Astrocyte (in vitro differentiated cells and primary cell): ENCODE measurements around the gene RNF26. TPM values are rescaled to one million over a fixed set of nuclear protein-coding genes. Genes with fewer than 3 reads are reported as not detected.
A peak's percentile ranks its signal among the peaks of the same experiment; 100 is the strongest.

Experiments
- DNase-seq: peaks from one replicate; pipeline ENCODE4 v3.0.0-alpha.2; 2010; ENCODE audit warnings: low read depth
- FAIRE-seq: peaks from 2 replicates; lab custom pipeline; 2011; peaks lifted over from hg19 to GRCh38; lab: Jason Lieb, UNC
- H2AFZ ChIP-seq: 2 replicates; pipeline ENCODE4 v1.6.0; 2012; ENCODE audit warnings: low read depth, low read length, inconsistent platforms
- H3K27ac ChIP-seq: 2 replicates; pipeline ENCODE4 v1.5.1; 2011; ENCODE audit warnings: low read depth, low read length, inconsistent platforms
- H3K27me3 ChIP-seq: 2 replicates; pipeline ENCODE4 v1.6.0; 2011; ENCODE audit warnings: low read length, inconsistent platforms; ENCODE audit not compliant: insufficient read depth
- H3K36me3 ChIP-seq: 2 replicates; pipeline ENCODE4 v1.5.1; 2011; ENCODE audit warnings: low read length, inconsistent platforms; ENCODE audit not compliant: insufficient read depth
- H3K4me1 ChIP-seq: 2 replicates; pipeline ENCODE4 v1.5.1; 2011; ENCODE audit warnings: low read length, inconsistent platforms; ENCODE audit not compliant: insufficient read depth
- H3K4me2 ChIP-seq: 2 replicates; pipeline ENCODE4 v1.6.0; 2012; ENCODE audit warnings: low read length, inconsistent platforms
- H3K4me3 ChIP-seq: 2 replicates; pipeline ENCODE4 v1.5.1; 2011; ENCODE audit warnings: low read depth, mild to moderate bottlenecking, low read length, inconsistent platforms; ENCODE audit not compliant: insufficient read depth
- H3K79me2 ChIP-seq: 2 replicates; pipeline ENCODE4 v1.6.0; 2012; ENCODE audit warnings: mild to moderate bottlenecking, low read length, inconsistent platforms; ENCODE audit not compliant: insufficient read depth
- H3K9ac ChIP-seq: 2 replicates; pipeline ENCODE4 v1.6.0; 2012; ENCODE audit warnings: mild to moderate bottlenecking, low read length, inconsistent platforms
- H3K9me3 ChIP-seq: 2 replicates; pipeline ENCODE4 v1.5.1; 2012; ENCODE audit warnings: low read depth, mild to moderate bottlenecking, low read length, inconsistent platforms; ENCODE audit not compliant: insufficient read depth
- H4K20me1 ChIP-seq: 2 replicates; pipeline ENCODE4 v1.6.0; 2012; ENCODE audit warnings: low read length, inconsistent platforms; ENCODE audit not compliant: insufficient read depth
- H3K27ac Mint-ChIP-seq: one replicate; pipeline ENCODE4 v1.8.0; 2021; ENCODE audit warnings: mild to moderate bottlenecking, mixed read lengths; ENCODE audit not compliant: unreplicated experiment
- H3K27me3 Mint-ChIP-seq: one replicate; pipeline ENCODE4 v1.8.0; 2021; ENCODE audit warnings: low read depth, mixed read lengths; ENCODE audit not compliant: unreplicated experiment
- H3K36me3 Mint-ChIP-seq: one replicate; pipeline ENCODE4 v1.8.0; 2021; ENCODE audit warnings: low read depth, mixed read lengths; ENCODE audit not compliant: unreplicated experiment
- H3K4me1 Mint-ChIP-seq: one replicate; pipeline ENCODE4 v1.8.0; 2021; ENCODE audit warnings: low read depth, mixed read lengths; ENCODE audit not compliant: unreplicated experiment
- H3K4me3 Mint-ChIP-seq: one replicate; pipeline ENCODE4 v1.8.0; 2021; ENCODE audit warnings: mild to moderate bottlenecking, moderate library complexity, mixed read lengths; ENCODE audit not compliant: unreplicated experiment
- H3K9me3 Mint-ChIP-seq: one replicate; pipeline ENCODE4 v1.8.0; 2021; ENCODE audit warnings: mild to moderate bottlenecking, mixed read lengths; ENCODE audit not compliant: unreplicated experiment
- CTCF ChIP-seq: IDR thresholded peaks from 2 replicates; pipeline ENCODE4 v1.5.1; 2011; ENCODE audit warnings: low read depth, mild to moderate bottlenecking, inconsistent platforms, low read length, moderate library complexity; ENCODE audit not compliant: insufficient read depth
- EZH2 ChIP-seq: IDR thresholded peaks from 2 replicates; pipeline ENCODE4 v1.6.1; 2012; ENCODE audit warnings: mild to moderate bottlenecking, low read length, inconsistent platforms; ENCODE audit not compliant: insufficient read depth
- total RNA-seq: library from RNA; stranded (reverse); gene quantifications from 2 replicates; pipeline ENCODE4 v1.2.1, GENCODE V29; 2021

Gene RNF26
- total RNA-seq, 1 donor from 2014 or later = 31.8 TPM

GRCh38 chr11:119335091-119335654, 846 bp downstream of the RNF26 start:
- Mint-ChIP-seq H3K4me3 (peak overlapping the region; percentile 100), H3K36me3 (peaks cover 4% of the 10 kb centered on the region), H3K4me1 (peaks cover 15% of the 10 kb centered on the region), H3K27me3 (peaks cover 2% of the 10 kb centered on the region), H3K27ac (peak overlapping the region; percentile 99), H3K9me3 (no peaks in the 10 kb centered on the region)
- peaks cover 9% of the 10 kb centered on the region for H4K20me1 ChIP-seq
- DNase-seq = no peak
- H3K4me1 ChIP-seq = peaks cover 38% of the 10 kb centered on the region
- peaks cover 32% of the 10 kb centered on the region for H3K79me2 ChIP-seq
- peak overlapping the region; percentile 89 for H3K4me3 ChIP-seq
- no peak for FAIRE-seq
- no peaks in the 10 kb centered on the region for H3K36me3 ChIP-seq
- H3K27me3 ChIP-seq = no peaks in the 10 kb centered on the region
- H3K27ac ChIP-seq = no peak overlapping the region
- no peak for TF ChIP-seq EZH2
- no peak for TF ChIP-seq CTCF
- peak overlapping the region; percentile 93 for H3K9ac ChIP-seq
- no peaks in the 10 kb centered on the region for H3K9me3 ChIP-seq
- peak overlapping the region; percentile 71 for H2AFZ ChIP-seq
- H3K4me2 ChIP-seq = peak overlapping the region; percentile 92

GRCh38 chr11:119335655-119336543, 1.6 kb downstream of the RNF26 start:
- Mint-ChIP-seq H3K4me1 (peaks cover 15% of the 10 kb centered on the region), H3K36me3 (peaks cover 4% of the 10 kb centered on the region), H3K27ac (no peak overlapping the region), H3K27me3 (peaks cover 2% of the 10 kb centered on the region), H3K9me3 (no peaks in the 10 kb centered on the region), H3K4me3 (peak overlapping the region; percentile 100)
- peaks cover 9% of the 10 kb centered on the region for H4K20me1 ChIP-seq
- no peak for TF ChIP-seq EZH2
- TF ChIP-seq CTCF = no peak
- H3K9ac ChIP-seq = no peak overlapping the region
- DNase-seq (no peak), FAIRE-seq (no peak)
- no peak overlapping the region for H3K27ac ChIP-seq
- no peaks in the 10 kb centered on the region for H3K36me3 ChIP-seq
- H3K79me2 ChIP-seq = peaks cover 32% of the 10 kb centered on the region
- H3K9me3 ChIP-seq = no peaks in the 10 kb centered on the region
- no peak overlapping the region for H3K4me3 ChIP-seq
- H3K4me2 ChIP-seq = peak overlapping the region; percentile 92
- H3K27me3 ChIP-seq = peaks cover 2% of the 10 kb centered on the region
- peaks cover 43% of the 10 kb centered on the region for H3K4me1 ChIP-seq
- no peak overlapping the region for H2AFZ ChIP-seq
